K562 (cell line): Measurements from ENCODE around the gene LIMS1. TPM values are rescaled to one million over a fixed set of nuclear protein-coding genes. Genes with fewer than 3 reads are reported as not detected.
A peak's percentile ranks its signal among the peaks of the same experiment; 100 is the strongest.

Experiments used
- ATAC-seq: fragments of 200-7000 bp; cut with Tn5 transposase; 3 replicates; pipeline ENCODE4 v1.9.1; 2020; ENCODE audit warnings: moderate library complexity
- BruUV-seq: library from RNA; stranded (reverse); fragments of 400-500 nt; replicated peaks from 2 replicates; lab custom pipeline; 2021; lab: Mats Ljungman, UMichigan
- CTCF ChIA-PET: fragments of 300-600 bp; formaldehyde crosslinking; extraction: SDS; loops from one replicate; lab custom pipeline; 2021; ENCODE audit warnings: low intra/inter-chr PET ratio; lab: Yijun Ruan, JAX
- POLR2A ChIA-PET: fragments of 300-600, 350-650 bp; sonication (Branson Sonifier 250); formaldehyde crosslinking; extraction: SDS; loops from one replicate; lab custom pipeline; 2021; ENCODE audit warnings: antibody characterized with exemption, inconsistent platforms; lab: Yijun Ruan, JAX
- DNase-seq, 4 experiments: peaks; one replicate each; pipeline versions ENCODE4 v3.0.0 to v3.0.0-alpha.2; 2011 to 2018; ENCODE audit warnings: low spot score in 3 of 4, mixed read lengths in 3 of 4; ENCODE audit errors: extremely low read depth in 1 of 4
- FAIRE-seq: peaks from 2 replicates; lab custom pipeline; 2011; peaks lifted over from hg19 to GRCh38; lab: Jason Lieb, UNC
- H2AFZ ChIP-seq: 2 replicates; pipeline ENCODE4 v1.6.0; 2011; ENCODE audit warnings: low read depth, low read length, control low read depth, inconsistent platforms
- H3K27ac ChIP-seq: fragments of 200-600 bp; 3 replicates; pipeline ENCODE4 v1.8.0; 2011; ENCODE audit warnings: low read depth, mild to moderate bottlenecking, control low read depth, inconsistent platforms, low read length, moderate library complexity, mixed read lengths; ENCODE audit errors: extremely low read depth
- H3K27me3 ChIP-seq, 2 experiments: fragments of 300-600 bp in 1 of 2; 2 replicates in 1 of 2; 3 replicates in 1 of 2; pipeline versions ENCODE4 v1.6.0 to v1.8.0; 2011; ENCODE audit warnings: inconsistent platforms in 2 of 2, low read length in 2 of 2, mild to moderate bottlenecking in 1 of 2, mixed read lengths in 1 of 2, moderate library complexity in 1 of 2; ENCODE audit not compliant: control insufficient read depth in 2 of 2, insufficient read depth in 2 of 2
- H3K36me3 ChIP-seq: fragments of 300-600 bp; 3 replicates; pipeline ENCODE4 v1.8.0; 2011; ENCODE audit warnings: mild to moderate bottlenecking, low read length, inconsistent platforms; ENCODE audit not compliant: control insufficient read depth, insufficient read depth
- H3K4me1 ChIP-seq, 2 experiments: fragments of 200-600 bp in 1 of 2; replicated peaks in 1 of 2; 2 replicates in 1 of 2; 3 replicates in 1 of 2; pipeline versions ENCODE4 v1.5.1 to v1.8.0; 2011; ENCODE audit warnings: inconsistent platforms in 2 of 2, low read length in 2 of 2, mild to moderate bottlenecking in 1 of 2, mixed read lengths in 1 of 2, moderate library complexity in 1 of 2; ENCODE audit not compliant: control insufficient read depth in 2 of 2, insufficient read depth in 2 of 2
- H3K4me2 ChIP-seq: 2 replicates; pipeline ENCODE4 v1.6.1; 2011; ENCODE audit warnings: low read length, control low read depth, inconsistent platforms, mixed read lengths; ENCODE audit not compliant: insufficient read depth
- H3K4me3 ChIP-seq: fragments of 200-600 bp; sonication (generic), shearing (Covaris generic); 2 replicates; pipeline ENCODE4 v1.5.1; 2016; ENCODE audit warnings: control low read depth, inconsistent platforms
- H3K79me2 ChIP-seq: fragments of 200-600 bp; 3 replicates; pipeline ENCODE4 v1.8.0; 2011; ENCODE audit warnings: low read length, inconsistent platforms; ENCODE audit not compliant: control insufficient read depth, insufficient read depth
- H3K9ac ChIP-seq, 2 experiments: 2 replicates each; pipeline versions ENCODE4 v1.6.0 to v1.6.1; 2011; ENCODE audit warnings: low read depth in 2 of 2, low read length in 2 of 2, control low read depth in 1 of 2, inconsistent platforms in 1 of 2, mild to moderate bottlenecking in 1 of 2, mixed read lengths in 1 of 2; ENCODE audit not compliant: insufficient read depth in 1 of 2
- H3K9me1 ChIP-seq: one replicate; pipeline ENCODE4 v1.6.0; 2011; ENCODE audit warnings: inconsistent platforms, mild to moderate bottlenecking, low read length, moderate library complexity; ENCODE audit not compliant: control insufficient read depth, insufficient read depth
- H3K9me3 ChIP-seq: replicated peaks from 2 replicates; pipeline ENCODE4 v1.5.1; 2011; ENCODE audit warnings: low read depth, low read length, inconsistent platforms; ENCODE audit not compliant: control insufficient read depth, insufficient read depth
- H4K20me1 ChIP-seq: replicated peaks from 2 replicates; pipeline ENCODE4 v1.6.1; 2011; ENCODE audit warnings: low read length, inconsistent platforms, mixed read lengths; ENCODE audit not compliant: control insufficient read depth, insufficient read depth
- MTF1 ChIP-seq: fragments of 250-450 bp; sonication (Bioruptor Pico); IDR thresholded peaks from 2 replicates; pipeline ENCODE4 v1.9.0; 2021; ENCODE audit warnings: moderate library complexity, mild to moderate bottlenecking, inconsistent platforms, borderline replicate concordance
- SIN3A ChIP-seq, 2 experiments: fragments of 150-350 bp in 1 of 2; IDR thresholded peaks; 2 replicates each; pipeline ENCODE4 v1.6.1; 2011 to 2016; ENCODE audit warnings: borderline replicate concordance in 2 of 2, low read depth in 2 of 2, low read length in 2 of 2, mild to moderate bottlenecking in 2 of 2, moderate library complexity in 2 of 2; ENCODE audit not compliant: control insufficient read depth in 1 of 2
- ZNF224 ChIP-seq: sonication (generic); formaldehyde crosslinking; IDR thresholded peaks from 2 replicates; pipeline ENCODE4 v1.8.0; 2022; ENCODE audit warnings: mild to moderate bottlenecking, missing genetic modification reagents
- WGBS: fragments of 100-300 bp; shearing (Covaris generic); methylation state at CpG from one replicate; pipeline ENCODE4 v1.1.6; 2016; ENCODE audit warnings: low coverage, mixed read lengths; ENCODE audit not compliant: insufficient coverage; ENCODE audit errors: missing lambda C conversion rate; 5-methylcytosine and 5-hydroxymethylcytosine counted together
- in situ Hi-C: fragments of 300-500 bp; cut with MboI; formaldehyde crosslinking; loops from 4 replicates; pipeline ENCODE4 v1.15.0; 2018; ENCODE audit warnings: inconsistent platforms, mixed read lengths
- intact Hi-C: fragments of 100-400 bp; cut with micrococcal nuclease; formaldehyde crosslinking; loops from 2 replicates; pipeline ENCODE4 v1.14.2; 2022
- polyA plus RNA-seq, 8 experiments: library from polyadenylated mRNA; depleted of rRNA in 4 of 8; stranded (reverse) in 5 of 8; unstranded in 3 of 8; fragments of >200 nt; fragmentation: Nextera tagmentation in 2 of 8; fragmentation: Illumina TruSeq in 1 of 8; extraction: Ambion mirVana in 2 of 8; extraction: Trizol in 1 of 8; gene quantifications; 2 replicates each; pipeline versions ENCODE4 v1.2.1 to v1.2.3, GENCODE V29; 2011 to 2014; ENCODE audit warnings: inconsistent platforms in 1 of 8, missing spikeins in 1 of 8
- total RNA-seq, 7 experiments: library from RNA; depleted of rRNA in 6 of 7; stranded (reverse); fragments of >200 nt in 6 of 7; fragmentation: Illumina TruSeq in 2 of 7; extraction: Trizol in 2 of 7; gene quantifications; 2 replicates each; pipeline versions ENCODE4 v1.2.1 to v1.2.3, GENCODE V29; 2011 to 2021; ENCODE audit warnings: low replicate concordance in 1 of 7

LIMS1 gene
- total and polyA plus RNA-seq, 9 of the 15 experiments (the other 6 are each of a cell fraction or from before 2014, with no cell fraction given), result 52.8 to 134 (median 81.0) TPM

DNA sequence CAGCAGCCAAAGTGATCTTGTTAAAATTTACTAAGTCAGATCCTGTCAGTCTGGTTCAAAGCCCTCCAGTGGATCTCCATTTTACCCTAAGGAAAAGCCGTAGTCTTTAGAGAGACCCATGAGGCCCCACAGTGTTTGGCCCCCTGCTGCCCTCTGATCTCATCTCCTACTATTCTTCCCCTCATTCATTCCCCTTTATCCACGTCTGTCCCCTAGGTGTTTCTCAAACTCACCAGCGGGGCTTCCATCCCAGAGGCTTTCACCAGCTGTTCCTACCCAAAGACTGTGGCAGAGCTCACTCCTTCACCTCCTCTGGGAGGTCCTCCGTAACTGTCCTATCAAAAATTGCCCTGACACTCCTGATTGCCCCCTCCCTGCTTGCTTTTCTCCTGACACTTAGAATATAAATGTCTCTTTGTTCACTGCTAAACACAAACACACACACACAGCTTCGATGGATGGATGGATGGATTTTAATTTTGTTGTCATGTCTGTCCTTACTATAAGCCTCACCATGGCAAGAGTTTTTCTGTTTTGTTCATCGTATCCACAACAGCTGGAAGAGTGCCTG lies 26.1 kb downstream of the LIMS1 start:
- peaks cover 61% of the 10 kb centered on the region for H3K79me2 ChIP-seq
- ATAC-seq (peak; percentile 34), DNase-seq (no peak)
- POLR2A ChIA-PET, result interaction anchor here (0.5 to 1.2 kb wide), 3 partner anchors 10 to 27 kb away, joined by 4 to 5 read pairs (median 4); partner anchors contain the start of gene LIMS1
- TF ChIP-seq MTF1, result no peak
- TF ChIP-seq ZNF224 (CRISPR knock-in tag), result no peak
- no peak for TF ChIP-seq SIN3A (IDR thresholded peaks at IDR 0.05; ENCODE audit: borderline replicate concordance in 2 of 2, control insufficient read depth in 1 of 2, low read depth in 2 of 2, low read length in 2 of 2)
- TF ChIP-seq, all 486 proteins: peak for 0
- Histone ChIP-seq H3K4me1 (peaks cover 0 to 4% of the 10 kb centered on the region in 2 experiments; a peak in 2 of 5 replicates), H3K27me3 (no peaks in the 10 kb centered on the region), H3K27ac (no peak overlapping the region), H3K9ac (no peak overlapping the region), H3K9me1 (no peaks in the 10 kb centered on the region), H3K36me3 (no peaks in the 10 kb centered on the region; the same call in 2 of the 3 replicates), H3K4me2 (no peak overlapping the region), H3K4me3 (no peak overlapping the region), H2AFZ (no peak overlapping the region), H3K9me3 (no peaks in the 10 kb centered on the region), H4K20me1 (no peaks in the 10 kb centered on the region)
- BruUV-seq, result no TSS peak
- intact Hi-C loops (loop anchor here (1.0 kb wide), 1 partner anchor 19 kb away; no protein-coding TSS in a partner anchor), in situ Hi-C loops (no loop called here)
- CTCF ChIA-PET, result no interaction called here
- 64% methylated on average over 6 of the region's 6 CpGs for WGBS
- no peak for FAIRE-seq
